NK-92 treated with Interleukin-12 subunit alpha and Interleukin-12 subunit beta, amount 100 ng/mL, for 24 hours (cell line): ENCODE measurements around the gene BECN2.

Source experiments
- DNase-seq: peaks from one replicate; lab custom pipeline; 2025; lab: John Stamatoyannopoulos, UW

The BECN2 gene, protein sequence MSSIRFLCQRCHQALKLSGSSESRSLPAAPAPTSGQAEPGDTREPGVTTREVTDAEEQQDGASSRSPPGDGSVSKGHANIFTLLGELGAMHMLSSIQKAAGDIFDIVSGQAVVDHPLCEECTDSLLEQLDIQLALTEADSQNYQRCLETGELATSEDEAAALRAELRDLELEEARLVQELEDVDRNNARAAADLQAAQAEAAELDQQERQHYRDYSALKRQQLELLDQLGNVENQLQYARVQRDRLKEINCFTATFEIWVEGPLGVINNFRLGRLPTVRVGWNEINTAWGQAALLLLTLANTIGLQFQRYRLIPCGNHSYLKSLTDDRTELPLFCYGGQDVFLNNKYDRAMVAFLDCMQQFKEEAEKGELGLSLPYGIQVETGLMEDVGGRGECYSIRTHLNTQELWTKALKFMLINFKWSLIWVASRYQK

GRCh38 chr1:241957692-241958494 lies at the start of gene BECN2:
Gene BECN2, plus strand, starts transcription at chr1:241957767. Its CDS starts 0 bp downstream, at chr1:241957767.
- DNase-seq: no peak

- no peak for DNase-seq
Measured at GRCh38 chr1:241916196-241916595, 41.4 kb upstream of the BECN2 start.

DNA sequence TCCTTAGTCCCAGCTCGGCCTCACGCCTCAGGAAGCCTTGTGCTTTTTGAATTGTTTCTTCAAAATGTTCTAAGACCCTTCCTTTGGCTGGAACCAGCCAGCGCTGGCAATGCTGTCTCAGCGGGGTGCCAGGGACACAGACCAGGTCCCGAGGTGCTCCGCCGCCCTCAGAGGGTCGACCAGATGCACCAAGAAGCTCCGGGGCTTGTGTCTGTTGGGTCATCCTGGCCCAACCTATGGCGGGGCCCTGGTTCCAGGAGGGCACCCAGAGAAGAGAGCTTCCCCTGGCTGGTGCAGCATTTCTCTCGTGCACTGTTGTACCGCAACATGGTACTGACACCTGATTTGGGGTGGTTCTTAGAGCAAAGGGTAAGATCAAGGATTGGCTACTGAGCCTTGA lies 40.1 kb upstream of the BECN2 start:
- no peak for DNase-seq

- DNase-seq: no peak
Measured at GRCh38 chr1:241918879-241919278, 38.7 kb upstream of the BECN2 start.

DNA sequence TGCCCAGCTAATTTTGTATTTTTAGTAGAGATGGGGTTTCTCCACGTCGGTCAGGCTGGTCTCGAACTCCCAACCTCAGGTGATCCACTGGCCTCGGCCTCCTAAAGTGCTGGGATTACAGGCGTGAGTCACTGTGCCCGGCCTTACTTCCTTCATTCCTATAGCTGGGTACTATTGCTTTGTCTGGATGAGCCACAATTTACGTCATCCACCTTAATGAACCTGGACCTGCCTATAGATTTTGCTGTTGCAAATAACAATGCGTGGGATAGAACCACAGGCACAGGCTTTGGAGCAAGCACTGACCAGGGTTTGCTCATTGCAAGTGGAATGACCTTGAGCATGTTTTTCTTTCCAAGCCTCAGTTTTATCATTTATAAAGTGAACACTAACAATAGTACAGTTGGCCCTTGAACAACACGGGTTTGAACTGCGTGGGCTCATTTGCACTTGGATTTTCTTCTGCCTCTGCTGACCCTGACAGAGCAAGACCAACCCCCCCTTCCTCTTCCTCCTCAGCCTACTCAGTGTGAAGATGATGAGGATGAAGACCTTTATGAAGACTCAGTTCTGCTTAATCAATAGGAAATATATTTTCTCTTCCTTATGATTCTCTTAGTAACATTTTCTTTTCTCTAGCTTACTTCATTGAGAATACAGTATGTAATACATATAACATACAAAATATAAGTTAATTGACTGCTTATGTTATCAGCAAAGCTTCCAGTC lies 33.3 kb upstream of the BECN2 start:
- DNase-seq: no peak

DNA sequence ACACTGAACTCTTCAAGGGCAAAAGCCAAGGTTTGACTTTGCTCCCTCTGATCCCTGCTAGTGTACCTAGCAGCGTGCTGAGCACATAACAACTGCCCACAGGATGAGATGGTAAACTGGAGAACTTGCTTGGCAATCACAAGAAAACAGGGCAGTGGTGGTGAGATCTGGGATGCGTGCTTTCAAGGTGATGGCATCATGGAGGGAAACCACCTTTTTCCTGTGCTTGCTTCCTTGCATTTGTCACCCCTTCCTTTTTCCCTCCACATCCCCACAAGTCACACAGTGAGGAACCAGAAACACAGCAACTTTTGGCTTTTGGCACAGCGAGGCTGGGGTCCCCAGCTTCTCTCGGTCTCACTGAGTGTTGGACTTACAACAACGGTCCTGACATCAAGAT lies 31.4 kb upstream of the BECN2 start:
- no peak for DNase-seq

DNA sequence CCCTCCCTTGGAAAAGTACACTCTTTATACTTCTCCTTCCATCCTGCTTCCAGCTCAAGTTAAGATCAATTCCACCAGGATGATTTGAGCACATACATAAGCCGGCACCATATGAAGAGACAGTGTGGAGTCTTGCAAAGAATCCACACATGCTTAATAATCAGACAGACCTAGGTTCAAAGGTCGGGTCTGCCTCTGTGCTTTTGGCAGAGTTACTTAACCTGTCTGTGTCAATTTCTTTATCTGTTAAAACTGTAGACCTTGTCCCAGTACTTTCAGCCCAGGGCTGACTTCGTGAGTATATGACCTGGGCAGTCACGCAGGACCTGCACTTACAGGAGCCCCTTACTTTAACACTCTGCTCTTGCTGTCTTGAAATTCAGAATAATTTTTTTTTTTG lies 30.2 kb upstream of the BECN2 start:
- DNase-seq: no peak

DNA sequence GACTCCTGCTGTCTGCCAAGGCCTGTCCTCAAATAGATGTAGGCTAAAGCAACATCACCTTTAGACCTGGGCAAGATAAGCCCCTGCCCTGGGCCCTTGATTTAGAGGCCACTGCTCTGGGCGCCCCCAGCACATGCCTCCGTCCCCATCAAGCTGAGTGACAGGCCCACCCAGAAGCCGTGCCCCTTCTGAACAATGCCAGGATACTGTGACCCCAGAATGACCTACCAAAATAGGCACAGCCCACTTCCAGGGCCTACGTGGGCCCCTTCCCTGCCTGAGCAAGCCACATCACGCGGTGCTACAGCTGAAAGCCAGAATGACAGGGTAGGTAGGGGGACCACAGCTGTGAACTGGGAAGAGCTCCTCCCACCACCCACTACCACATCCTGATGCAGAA lies 24.7 kb upstream of the BECN2 start:
- no peak for DNase-seq

DNA sequence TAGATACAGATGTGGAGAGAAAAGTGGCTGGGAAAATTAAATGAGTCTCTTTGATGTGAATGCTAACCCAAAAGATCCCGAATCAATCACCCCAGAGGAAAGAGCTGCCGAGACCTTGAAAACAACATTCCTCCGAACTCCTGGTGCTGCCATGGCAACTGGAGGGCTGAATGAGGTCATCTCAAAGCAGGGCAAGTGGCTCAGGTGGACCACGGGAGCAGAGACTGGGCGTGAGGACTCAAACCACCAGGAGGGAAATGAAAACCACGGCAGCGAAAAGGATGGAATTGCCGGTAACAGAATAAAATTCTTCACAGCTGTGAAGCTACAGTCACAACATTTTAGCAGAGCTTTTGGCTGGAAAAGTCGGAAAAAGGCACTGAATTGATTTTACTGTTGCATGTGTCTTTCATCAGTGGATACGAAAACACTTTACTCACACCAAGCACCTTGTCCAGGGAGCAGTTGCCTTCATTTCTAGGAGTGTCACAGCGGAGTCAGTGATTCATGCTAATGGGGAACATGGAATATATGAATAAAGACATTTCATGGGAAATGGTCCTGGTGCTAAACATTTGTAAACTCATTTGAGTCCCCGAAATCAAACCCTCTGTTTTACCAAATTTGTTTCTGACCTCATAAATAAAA lies 23.2 kb upstream of the BECN2 start:
- no peak for DNase-seq

DNA sequence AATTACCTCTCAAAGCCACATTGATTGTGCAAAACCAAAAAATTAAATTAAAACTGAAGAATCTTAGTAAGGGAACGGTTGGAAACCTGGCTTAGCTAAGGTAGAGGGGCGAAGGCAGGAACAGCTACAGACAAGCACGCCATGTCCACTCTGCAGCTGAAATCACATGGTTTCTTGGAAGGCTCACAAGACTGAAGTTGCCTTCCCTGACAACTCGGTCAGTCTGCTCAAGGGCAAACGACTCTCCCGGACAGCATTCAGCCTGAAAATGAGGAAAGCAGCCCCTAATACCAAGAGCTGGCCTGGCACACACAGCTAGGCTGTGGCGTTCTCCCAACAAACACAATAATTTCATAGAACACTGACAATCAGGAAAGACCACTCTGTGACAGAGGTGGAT lies 22.7 kb upstream of the BECN2 start:
- no peak for DNase-seq

GRCh38 chr1:241939798-241940197 lies 17.8 kb upstream of the BECN2 start:
- DNase-seq: no peak

- no peak for DNase-seq
Measured at GRCh38 chr1:241942738-241943137, 14.8 kb upstream of the BECN2 start.

- no peak for DNase-seq
Measured at GRCh38 chr1:241944300-241944699, 13.3 kb upstream of the BECN2 start.

DNA sequence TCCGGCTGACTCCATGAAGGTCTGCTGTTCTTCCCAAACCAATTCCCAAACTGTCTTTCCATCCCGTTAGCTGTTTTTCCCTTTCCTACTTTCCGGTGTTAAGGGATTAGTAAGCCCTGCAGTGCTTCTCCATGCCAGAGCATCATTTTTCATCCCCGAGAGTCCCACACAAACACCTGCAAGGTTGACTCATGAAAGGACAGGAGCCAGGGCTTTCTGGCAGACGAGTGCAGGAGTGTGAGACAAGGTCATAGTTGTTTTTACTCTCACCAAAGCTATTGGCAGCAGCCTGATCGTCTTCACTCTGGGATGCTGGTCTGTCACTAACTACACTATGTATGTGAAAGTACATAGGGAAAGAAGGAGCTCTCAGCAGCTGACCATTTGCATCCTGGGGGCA lies 10.2 kb upstream of the BECN2 start:
- no peak for DNase-seq

GRCh38 chr1:241950390-241950789 lies 7.2 kb upstream of the BECN2 start:
- no peak for DNase-seq

- DNase-seq: no peak
Measured at GRCh38 chr1:241962153-241962552, 4.6 kb downstream of the BECN2 start.

- DNase-seq: no peak
Measured at GRCh38 chr1:241963722-241964121, 6.2 kb downstream of the BECN2 start.

GRCh38 chr1:241964550-241965282 lies 7.1 kb downstream of the BECN2 start:
- no peak for DNase-seq

- DNase-seq: no peak
Measured at GRCh38 chr1:241968611-241969010, 11.0 kb downstream of the BECN2 start.

GRCh38 chr1:241972703-241973369 lies 15.3 kb downstream of the BECN2 start:
- no peak for DNase-seq

DNA sequence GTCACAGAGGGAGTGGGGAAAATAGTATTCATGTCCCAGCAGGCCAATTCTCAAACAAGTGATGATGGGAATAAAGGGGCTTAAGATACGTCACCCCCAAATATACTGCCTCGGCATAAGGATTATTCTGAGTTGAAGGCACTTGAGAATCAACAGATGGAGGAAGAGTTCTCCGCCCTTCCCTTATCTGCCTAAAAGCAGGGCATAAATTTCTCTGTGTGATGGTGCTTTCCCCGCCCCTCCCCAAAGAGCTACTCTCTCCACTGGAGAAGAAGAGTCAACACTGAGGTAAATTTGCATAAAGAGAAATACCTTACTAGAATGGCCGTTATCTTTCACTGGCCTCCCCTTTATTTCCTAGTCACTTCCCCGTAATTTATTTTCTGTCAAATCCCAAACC lies 18.7 kb downstream of the BECN2 start:
- DNase-seq: no peak
